Epithelial cell of esophagus (primary cell): ENCODE data around the gene DDX46.
A peak's percentile ranks its signal among the peaks of the same experiment; 100 is the strongest.

Source experiments
- DNase-seq: peaks from one replicate; pipeline ENCODE4 v3.0.0; 2010; ENCODE audit warnings: low read depth
- H3K4me3 ChIP-seq: 2 replicates; pipeline ENCODE4 v1.5.1; 2011; ENCODE audit warnings: mild to moderate bottlenecking, low read length, control low read depth
- CTCF ChIP-seq: IDR thresholded peaks from 2 replicates; pipeline ENCODE4 v1.5.1; 2011; ENCODE audit warnings: low read depth, mild to moderate bottlenecking, low read length, control low read depth, inconsistent platforms; ENCODE audit not compliant: insufficient read depth; ENCODE audit errors: missing control alignments

The DDX46 gene

GRCh38 chr5:134736173-134736812 lies 22.3 kb upstream of the DDX46 start:
- no peak overlapping the region for H3K4me3 ChIP-seq
- DNase-seq: no peak
- no peak for TF ChIP-seq CTCF

- peak; percentile 50 for TF ChIP-seq CTCF
- peak; percentile 98 for DNase-seq
- peak within 1 kb of the TSS; percentile 84 for H3K4me3 ChIP-seq
These were observed 20.2 kb upstream of the DDX46 start, which contains the start of gene CAMLG for GRCh38 chr5:134738133-134738962. Gene CAMLG (plus strand): TSS chr5:134738548. CDS start chr5:134738621, 73 bp downstream.

- DNase-seq: peak; percentile 62
- peak; percentile 36 for TF ChIP-seq CTCF
- H3K4me3 ChIP-seq: peak overlapping the region; percentile 84
These were observed 19.5 kb upstream of the DDX46 start for GRCh38 chr5:134738963-134739661.

GRCh38 chr5:134741052-134741451 lies 17.5 kb upstream of the DDX46 start:
- no peak overlapping the region for H3K4me3 ChIP-seq

GRCh38 chr5:134742134-134742533 lies 16.4 kb upstream of the DDX46 start:
- no peak for DNase-seq
- no peak for TF ChIP-seq CTCF
- no peak overlapping the region for H3K4me3 ChIP-seq

More at GRCh38 chr5:134741052-134741451, 17.5 kb upstream of the DDX46 start:
- TF ChIP-seq CTCF: no peak
- DNase-seq: no peak

- no peak for DNase-seq
- TF ChIP-seq CTCF: no peak
- H3K4me3 ChIP-seq: no peak overlapping the region
These were observed 9.2 kb upstream of the DDX46 start for GRCh38 chr5:134749415-134749814.
